Loucy (cell line): Measurements from ENCODE around the gene TTC23.

Experiments used
- EZH2phosphoT487 ChIP-seq: fragments of 200-600 bp; IDR thresholded peaks from 2 replicates; pipeline ENCODE4 v1.6.1; 2018; ENCODE audit warnings: antibody characterized with exemption, mild to moderate bottlenecking, moderate library complexity, borderline replicate concordance
- TF ChIP-seq, protein P1 (sequence below): fragments of 200-600 bp; sonication (generic); conservative IDR thresholded peaks from 2 replicates; pipeline ENCODE4 v1.5.1; 2014; ENCODE audit warnings: mild to moderate bottlenecking, antibody characterized with exemption, low read length

DNA sequence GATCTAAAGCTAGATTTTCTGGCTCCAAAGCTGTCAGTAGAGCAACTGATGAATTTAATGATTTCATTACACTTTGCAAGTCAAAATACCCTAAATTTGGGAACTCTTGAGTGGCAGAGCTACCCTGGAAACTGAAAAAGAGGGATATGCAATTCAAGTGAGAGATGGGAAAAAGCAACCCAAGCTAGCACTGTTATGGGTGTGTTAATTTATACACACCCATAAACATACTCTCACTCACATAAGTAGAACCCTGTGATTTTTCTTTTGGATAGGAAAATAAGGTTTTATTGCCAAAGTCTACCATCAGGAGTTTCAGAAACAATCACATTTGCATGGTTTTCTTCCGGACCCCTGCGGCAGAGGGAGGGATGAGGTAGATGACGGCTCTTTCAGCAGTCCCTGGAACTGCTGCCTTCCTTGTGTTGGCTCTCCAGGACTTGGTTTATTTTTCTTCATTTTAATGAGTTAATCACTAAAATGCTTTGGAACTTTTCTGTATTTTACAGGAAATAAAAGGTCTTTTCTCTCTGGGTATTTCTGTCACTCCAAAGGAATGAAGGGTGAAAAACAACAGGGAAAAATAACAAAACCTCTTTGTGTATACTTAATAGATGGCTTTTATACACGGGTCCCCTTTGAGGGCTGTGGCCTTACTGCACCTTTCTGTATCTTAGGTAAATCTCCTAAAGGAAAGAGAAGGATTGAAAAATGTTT is 63.8 kb downstream of the TTC23 start:
- TF ChIP-seq, protein P1, sequence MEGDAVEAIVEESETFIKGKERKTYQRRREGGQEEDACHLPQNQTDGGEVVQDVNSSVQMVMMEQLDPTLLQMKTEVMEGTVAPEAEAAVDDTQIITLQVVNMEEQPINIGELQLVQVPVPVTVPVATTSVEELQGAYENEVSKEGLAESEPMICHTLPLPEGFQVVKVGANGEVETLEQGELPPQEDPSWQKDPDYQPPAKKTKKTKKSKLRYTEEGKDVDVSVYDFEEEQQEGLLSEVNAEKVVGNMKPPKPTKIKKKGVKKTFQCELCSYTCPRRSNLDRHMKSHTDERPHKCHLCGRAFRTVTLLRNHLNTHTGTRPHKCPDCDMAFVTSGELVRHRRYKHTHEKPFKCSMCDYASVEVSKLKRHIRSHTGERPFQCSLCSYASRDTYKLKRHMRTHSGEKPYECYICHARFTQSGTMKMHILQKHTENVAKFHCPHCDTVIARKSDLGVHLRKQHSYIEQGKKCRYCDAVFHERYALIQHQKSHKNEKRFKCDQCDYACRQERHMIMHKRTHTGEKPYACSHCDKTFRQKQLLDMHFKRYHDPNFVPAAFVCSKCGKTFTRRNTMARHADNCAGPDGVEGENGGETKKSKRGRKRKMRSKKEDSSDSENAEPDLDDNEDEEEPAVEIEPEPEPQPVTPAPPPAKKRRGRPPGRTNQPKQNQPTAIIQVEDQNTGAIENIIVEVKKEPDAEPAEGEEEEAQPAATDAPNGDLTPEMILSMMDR = no peak
- no peak for TF ChIP-seq EZH2phosphoT487
